Measurements from ENCODE around the gene ATAD2B. TPM values are rescaled to one million over a fixed set of nuclear protein-coding genes. Genes with fewer than 3 reads are reported as not detected.

The ATAD2B gene
- polyA plus RNA-seq, 3 donors: 16.3 to 20.7 (median 20.3) TPM

- no peak for DNase-seq
Measured at GRCh38 chr2:23705771-23706612, 220.9 kb downstream of the ATAD2B start.

- no peak for DNase-seq
Measured at GRCh38 chr2:23703583-23704385, 223.1 kb downstream of the ATAD2B start.

- DNase-seq: no peak
Measured at GRCh38 chr2:23703037-23703582, 223.8 kb downstream of the ATAD2B start.

- DNase-seq: no peak
Measured at GRCh38 chr2:23700627-23701026, 226.3 kb downstream of the ATAD2B start.

- DNase-seq: no peak
Measured at GRCh38 chr2:23699580-23699925, 227.4 kb downstream of the ATAD2B start.

GRCh38 chr2:23698721-23699579 is 228.0 kb downstream of the ATAD2B start:
- no peak for DNase-seq

Other genes starting within 250 kb of the ATAD2B start
- 10 to 100 TPM; 14.9 to 18.6 (median 17.3) TPM for gene UBXN2A, start 13.3 kb upstream of the ATAD2B start, polyA plus RNA-seq (ENCODE audit: insufficient read length in 3 of 3)
- 1 to 10 TPM; 3.4 to 4.5 (median 3.7) TPM for gene MFSD2B, start 83.0 kb upstream of the ATAD2B start, polyA plus RNA-seq (ENCODE audit: insufficient read length in 3 of 3)
- 10 to 100 TPM; 14.4 to 15.0 (median 14.7) TPM for gene WDCP, start 120.3 kb upstream of the ATAD2B start, polyA plus RNA-seq (ENCODE audit: insufficient read length in 3 of 3)
- 10 to 100 TPM in 1 of 3 donors, 1 to 10 TPM in 2; 8.5 to 10.4 (median 9.1) TPM for gene FKBP1B, start 122.6 kb upstream of the ATAD2B start, polyA plus RNA-seq (ENCODE audit: insufficient read length in 3 of 3)
- 100 to 1,000 TPM; 125 to 147 (median 130) TPM for gene SF3B6, start 149.2 kb upstream of the ATAD2B start, polyA plus RNA-seq (ENCODE audit: insufficient read length in 3 of 3)
- gene TP53I3, start 157.7 kb upstream of the ATAD2B start, polyA plus RNA-seq (ENCODE audit: insufficient read length in 3 of 3): 10 to 100 TPM; 45.1 to 56.5 (median 53.5) TPM
- gene PFN4, start 196.2 kb upstream of the ATAD2B start, polyA plus RNA-seq (ENCODE audit: insufficient read length in 3 of 3): 1 to 10 TPM; 2.0 to 3.5 (median 2.5) TPM
- 10 to 100 TPM; 20.7 to 34.0 (median 28.6) TPM for gene FAM228B, start 196.3 kb upstream of the ATAD2B start, polyA plus RNA-seq (ENCODE audit: insufficient read length in 3 of 3)
- 1 to 10 TPM in 1 of 3 donors, under 1 TPM in 2; 0.84 to 1.3 (median 0.92) TPM for gene FAM228A, start 247.9 kb upstream of the ATAD2B start, polyA plus RNA-seq (ENCODE audit: insufficient read length in 3 of 3)

All from renal pelvis (tissue), 4 donors.